Vagina (tissue), 2 donors: ENCODE measurements around the gene PSMA3.

Experiments
- POLR2A ChIP-seq, 2 donors: fragments of 450-650 bp; IDR thresholded peaks; one replicate each; pipeline ENCODE4 v1.6.1; 2017; ENCODE audit warnings: antibody characterized with exemption in 2 of 2, mild to moderate bottlenecking in 2 of 2, moderate library complexity in 2 of 2
- POLR2AphosphoS5 ChIP-seq, 2 donors: sonication (generic); formaldehyde crosslinking; IDR thresholded peaks; one replicate each; pipeline ENCODE4 v1.9.0; 2017; ENCODE audit warnings: antibody characterized with exemption in 2 of 2, mild to moderate bottlenecking in 2 of 2, low read depth in 1 of 2; ENCODE audit not compliant: insufficient read depth in 1 of 2
- TF ChIP-seq, protein P1 (sequence below), 3 experiments: fragments of 450-650 bp in 2 of 3; fragments of 200-600 bp in 1 of 3; sonication (generic) in 1 of 3; IDR thresholded peaks; one replicate each; pipeline ENCODE4 v1.5.1; 2017 to 2019; ENCODE audit warnings: antibody characterized with exemption in 3 of 3, mild to moderate bottlenecking in 2 of 3, moderate library complexity in 2 of 3

DNA sequence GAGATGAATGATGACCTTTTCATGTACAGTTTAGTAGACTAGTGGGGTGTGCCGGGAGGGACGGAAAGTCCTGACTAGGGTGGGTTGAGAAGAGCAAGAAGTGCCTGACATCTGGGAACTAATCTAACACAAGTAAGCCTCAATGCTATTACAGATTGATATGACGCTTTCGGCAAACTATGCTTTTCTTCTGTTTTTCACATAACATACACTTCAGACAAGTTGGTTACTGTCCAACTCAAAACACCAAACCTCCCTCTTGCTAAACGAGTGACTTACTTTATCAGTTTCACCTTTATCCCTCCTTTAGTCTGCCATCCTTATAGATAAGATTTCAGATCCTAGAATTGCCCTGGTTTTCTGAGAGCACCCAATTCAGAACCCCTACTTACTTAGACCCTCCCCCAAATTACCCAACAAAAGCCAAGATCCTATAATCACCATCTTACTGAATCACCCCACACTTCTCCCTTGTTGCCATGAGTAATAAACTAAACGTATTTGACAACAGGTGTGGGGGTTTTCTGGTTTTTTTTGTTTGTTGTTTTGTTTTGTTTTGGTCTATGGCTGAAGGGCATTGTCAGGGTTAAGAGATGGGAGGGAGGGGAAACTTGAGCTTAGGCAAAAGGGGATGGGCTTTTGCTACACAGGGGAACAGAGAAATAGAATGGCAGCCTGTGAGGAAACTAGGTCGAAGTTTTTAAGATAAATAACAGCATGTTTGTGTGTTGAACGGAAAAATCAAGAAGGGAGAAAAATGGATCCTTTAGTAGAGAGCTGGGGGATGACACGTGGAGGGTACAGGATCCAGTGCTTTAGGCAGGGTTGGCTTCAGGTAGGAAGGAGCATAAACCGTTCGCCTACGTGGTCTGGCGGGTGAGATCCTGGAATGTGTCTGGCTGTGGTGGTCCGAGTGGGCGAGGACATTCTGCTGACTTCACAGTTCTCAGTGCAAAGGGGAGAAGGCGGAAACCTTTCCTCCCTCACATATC is 6.1 kb upstream of the PSMA3 start:
- TF ChIP-seq, protein P1, sequence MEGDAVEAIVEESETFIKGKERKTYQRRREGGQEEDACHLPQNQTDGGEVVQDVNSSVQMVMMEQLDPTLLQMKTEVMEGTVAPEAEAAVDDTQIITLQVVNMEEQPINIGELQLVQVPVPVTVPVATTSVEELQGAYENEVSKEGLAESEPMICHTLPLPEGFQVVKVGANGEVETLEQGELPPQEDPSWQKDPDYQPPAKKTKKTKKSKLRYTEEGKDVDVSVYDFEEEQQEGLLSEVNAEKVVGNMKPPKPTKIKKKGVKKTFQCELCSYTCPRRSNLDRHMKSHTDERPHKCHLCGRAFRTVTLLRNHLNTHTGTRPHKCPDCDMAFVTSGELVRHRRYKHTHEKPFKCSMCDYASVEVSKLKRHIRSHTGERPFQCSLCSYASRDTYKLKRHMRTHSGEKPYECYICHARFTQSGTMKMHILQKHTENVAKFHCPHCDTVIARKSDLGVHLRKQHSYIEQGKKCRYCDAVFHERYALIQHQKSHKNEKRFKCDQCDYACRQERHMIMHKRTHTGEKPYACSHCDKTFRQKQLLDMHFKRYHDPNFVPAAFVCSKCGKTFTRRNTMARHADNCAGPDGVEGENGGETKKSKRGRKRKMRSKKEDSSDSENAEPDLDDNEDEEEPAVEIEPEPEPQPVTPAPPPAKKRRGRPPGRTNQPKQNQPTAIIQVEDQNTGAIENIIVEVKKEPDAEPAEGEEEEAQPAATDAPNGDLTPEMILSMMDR (IDR thresholded peaks at IDR 0.05), result no peak
- TF ChIP-seq POLR2A (IDR thresholded peaks at IDR 0.05) (no peak), POLR2AphosphoS5 (IDR thresholded peaks at IDR 0.05; ENCODE audit: insufficient read depth in 1 of 2, low read depth in 1 of 2) (no peak)
